WI38 (cell line): ENCODE measurements around the gene ZNF628.

Experiments used
- H3K4me3 ChIP-seq: 2 replicates; pipeline ENCODE4 v1.5.1; 2011; ENCODE audit warnings: low read depth, mild to moderate bottlenecking, control low read depth, low read length
- CTCF ChIP-seq: IDR thresholded peaks from 2 replicates; pipeline ENCODE4 v1.5.1; 2012; ENCODE audit warnings: low read depth, mild to moderate bottlenecking, control low read depth, low read length

Gene ZNF628

GRCh38 chr19:55520691-55521292, 44.4 kb downstream of the ZNF628 start:
- H3K4me3 ChIP-seq = no peak overlapping the region
- no peak for TF ChIP-seq CTCF

- TF ChIP-seq CTCF = no peak
- H3K4me3 ChIP-seq = no peak overlapping the region
Measured at GRCh38 chr19:55525289-55526101, 49.1 kb downstream of the ZNF628 start.

GRCh38 chr19:55526216-55527196, 50.1 kb downstream of the ZNF628 start:
- H3K4me3 ChIP-seq = no peak overlapping the region
- no peak for TF ChIP-seq CTCF

- TF ChIP-seq CTCF = no peak
Measured at GRCh38 chr19:55527197-55528029, 51.0 kb downstream of the ZNF628 start.

GRCh38 chr19:55528030-55528803, 51.8 kb downstream of the ZNF628 start:
- TF ChIP-seq CTCF = no peak
- H3K4me3 ChIP-seq = no peak overlapping the region

More at GRCh38 chr19:55527197-55528029, 51.0 kb downstream of the ZNF628 start:
- no peak overlapping the region for H3K4me3 ChIP-seq

- H3K4me3 ChIP-seq = no peak overlapping the region
- no peak for TF ChIP-seq CTCF
Measured at GRCh38 chr19:55529636-55530234, 53.3 kb downstream of the ZNF628 start.
